ENCODE data around the gene ZNF654. TPM values are rescaled to one million over a fixed set of nuclear protein-coding genes. Genes with fewer than 3 reads are reported as not detected.

ZNF654 gene
- total and polyA plus RNA-seq, 9 of the 15 experiments (the other 6 are each of a cell fraction or from before 2014, with no cell fraction given): 2.4 to 8.6 (median 5.1) TPM

DNA sequence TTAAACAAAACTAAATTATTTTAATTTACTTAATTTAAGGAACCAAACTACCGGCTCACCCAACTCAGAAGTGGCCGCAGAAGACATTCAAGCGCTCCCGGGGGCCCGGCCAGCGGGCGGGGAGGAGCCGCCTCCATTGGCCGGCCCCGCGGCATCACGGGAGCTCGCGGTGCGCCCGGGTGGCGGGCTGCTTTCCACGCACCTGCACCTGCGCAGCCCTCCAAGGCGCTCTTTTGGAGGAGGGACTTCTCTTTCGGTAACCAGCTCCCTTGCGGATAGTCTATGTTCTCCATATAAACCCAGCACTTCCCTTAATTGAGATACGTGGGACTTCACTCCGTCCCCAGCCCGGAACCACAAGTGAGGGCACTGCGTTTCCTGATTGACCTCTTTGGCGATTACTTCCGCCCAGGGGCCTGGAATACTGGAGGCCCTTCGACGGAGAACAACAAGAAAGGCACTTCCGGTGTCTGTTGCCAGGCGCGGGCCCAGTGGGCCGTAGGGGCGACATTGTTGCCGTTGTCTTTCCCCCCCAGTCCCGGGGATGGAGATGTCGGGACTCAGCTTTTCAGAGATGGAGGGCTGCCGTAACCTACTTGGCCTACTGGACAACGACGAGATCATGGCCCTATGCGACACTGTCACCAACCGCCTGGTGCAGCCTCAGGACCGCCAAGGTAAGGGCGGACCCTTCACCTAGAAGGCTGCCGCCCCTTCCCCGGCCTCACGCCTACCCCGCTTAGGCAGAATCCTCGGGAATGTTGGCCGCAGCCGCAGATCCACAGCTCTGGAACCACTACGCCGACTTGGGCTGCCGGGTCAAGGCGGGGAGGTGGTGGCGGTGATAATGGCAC lies 90.7 kb downstream of the ZNF654 start, which contains the start of gene C3orf38 (continued):
- TF ChIP-seq ZNF561 (CRISPR knock-in tag; conservative IDR thresholded peaks at IDR 0.05) (no peak), ZNF143 (CRISPR knock-in tag; IDR thresholded peaks at IDR 0.05) (peak; percentile 72), CC2D1A (IDR thresholded peaks at IDR 0.05) (no peak), FOXP1 (CRISPR knock-in tag; IDR thresholded peaks at IDR 0.05) (peak; percentile 29; the same call in 1 of the 2 replicates), BMI1 (IDR thresholded peaks at IDR 0.05; ENCODE audit: low read length) (no peak), ZNF280B (CRISPR knock-in tag; IDR thresholded peaks at IDR 0.05) (no peak), CREB3L1 (IDR thresholded peaks at IDR 0.05; ENCODE audit: borderline replicate concordance, low read depth) (peak; percentile 55; the same call in 1 of the 2 replicates), GTF2E2 (tag; IDR thresholded peaks at IDR 0.05) (peak; percentile 81), POLR2H (tag; IDR thresholded peaks at IDR 0.05; ENCODE audit: low read depth) (peak; percentile 81; the same call in 1 of the 2 replicates), ZNF740 (CRISPR knock-in tag; IDR thresholded peaks at IDR 0.05) (peak; percentile 82), ZNF740 (tag; IDR thresholded peaks at IDR 0.05) (peak in 1 of 2 experiments; percentile 68; a peak in 2 of 4 replicates), SP1 (CRISPR knock-in tag; IDR thresholded peaks at IDR 0.05) (peak; percentile 72)
- TF ChIP-seq, protein P1, sequence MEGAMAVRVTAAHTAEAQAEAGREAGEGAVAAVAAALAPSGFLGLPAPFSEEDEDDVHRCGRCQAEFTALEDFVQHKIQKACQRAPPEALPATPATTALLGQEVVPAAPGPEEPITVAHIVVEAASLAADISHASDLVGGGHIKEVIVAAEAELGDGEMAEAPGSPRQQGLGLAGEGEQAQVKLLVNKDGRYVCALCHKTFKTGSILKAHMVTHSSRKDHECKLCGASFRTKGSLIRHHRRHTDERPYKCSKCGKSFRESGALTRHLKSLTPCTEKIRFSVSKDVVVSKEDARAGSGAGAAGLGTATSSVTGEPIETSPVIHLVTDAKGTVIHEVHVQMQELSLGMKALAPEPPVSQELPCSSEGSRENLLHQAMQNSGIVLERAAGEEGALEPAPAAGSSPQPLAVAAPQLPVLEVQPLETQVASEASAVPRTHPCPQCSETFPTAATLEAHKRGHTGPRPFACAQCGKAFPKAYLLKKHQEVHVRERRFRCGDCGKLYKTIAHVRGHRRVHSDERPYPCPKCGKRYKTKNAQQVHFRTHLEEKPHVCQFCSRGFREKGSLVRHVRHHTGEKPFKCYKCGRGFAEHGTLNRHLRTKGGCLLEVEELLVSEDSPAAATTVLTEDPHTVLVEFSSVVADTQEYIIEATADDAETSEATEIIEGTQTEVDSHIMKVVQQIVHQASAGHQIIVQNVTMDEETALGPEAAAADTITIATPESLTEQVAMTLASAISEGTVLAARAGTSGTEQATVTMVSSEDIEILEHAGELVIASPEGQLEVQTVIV (CRISPR knock-in tag; IDR thresholded peaks at IDR 0.05; ENCODE audit: borderline replicate concordance): no peak
- TF ChIP-seq, protein P2, sequence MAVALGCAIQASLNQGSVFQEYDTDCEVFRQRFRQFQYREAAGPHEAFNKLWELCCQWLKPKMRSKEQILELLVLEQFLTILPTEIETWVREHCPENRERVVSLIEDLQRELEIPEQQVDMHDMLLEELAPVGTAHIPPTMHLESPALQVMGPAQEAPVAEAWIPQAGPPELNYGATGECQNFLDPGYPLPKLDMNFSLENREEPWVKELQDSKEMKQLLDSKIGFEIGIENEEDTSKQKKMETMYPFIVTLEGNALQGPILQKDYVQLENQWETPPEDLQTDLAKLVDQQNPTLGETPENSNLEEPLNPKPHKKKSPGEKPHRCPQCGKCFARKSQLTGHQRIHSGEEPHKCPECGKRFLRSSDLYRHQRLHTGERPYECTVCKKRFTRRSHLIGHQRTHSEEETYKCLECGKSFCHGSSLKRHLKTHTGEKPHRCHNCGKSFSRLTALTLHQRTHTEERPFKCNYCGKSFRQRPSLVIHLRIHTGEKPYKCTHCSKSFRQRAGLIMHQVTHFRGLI (CRISPR knock-in tag; IDR thresholded peaks at IDR 0.05): no peak
- TF ChIP-seq, protein P3, sequence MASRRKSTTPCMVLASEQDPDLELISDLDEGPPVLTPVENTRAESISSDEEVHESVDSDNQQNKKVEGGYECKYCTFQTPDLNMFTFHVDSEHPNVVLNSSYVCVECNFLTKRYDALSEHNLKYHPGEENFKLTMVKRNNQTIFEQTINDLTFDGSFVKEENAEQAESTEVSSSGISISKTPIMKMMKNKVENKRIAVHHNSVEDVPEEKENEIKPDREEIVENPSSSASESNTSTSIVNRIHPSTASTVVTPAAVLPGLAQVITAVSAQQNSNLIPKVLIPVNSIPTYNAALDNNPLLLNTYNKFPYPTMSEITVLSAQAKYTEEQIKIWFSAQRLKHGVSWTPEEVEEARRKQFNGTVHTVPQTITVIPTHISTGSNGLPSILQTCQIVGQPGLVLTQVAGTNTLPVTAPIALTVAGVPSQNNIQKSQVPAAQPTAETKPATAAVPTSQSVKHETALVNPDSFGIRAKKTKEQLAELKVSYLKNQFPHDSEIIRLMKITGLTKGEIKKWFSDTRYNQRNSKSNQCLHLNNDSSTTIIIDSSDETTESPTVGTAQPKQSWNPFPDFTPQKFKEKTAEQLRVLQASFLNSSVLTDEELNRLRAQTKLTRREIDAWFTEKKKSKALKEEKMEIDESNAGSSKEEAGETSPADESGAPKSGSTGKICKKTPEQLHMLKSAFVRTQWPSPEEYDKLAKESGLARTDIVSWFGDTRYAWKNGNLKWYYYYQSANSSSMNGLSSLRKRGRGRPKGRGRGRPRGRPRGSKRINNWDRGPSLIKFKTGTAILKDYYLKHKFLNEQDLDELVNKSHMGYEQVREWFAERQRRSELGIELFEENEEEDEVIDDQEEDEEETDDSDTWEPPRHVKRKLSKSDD (conservative IDR thresholded peaks at IDR 0.05; ENCODE audit: low read length): no peak; the same call in 1 of the 2 replicates

Measured in K562 (cell line).